SK-N-SH treated with all-trans-retinoic acid at 6 μM for 48 hours (cell line): Measurements from ENCODE around the gene GRIK3.

Experiments
- ATAC-seq: fragments of 200-7000 bp; cut with Tn5 transposase; 3 replicates; pipeline ENCODE4 v1.9.1; 2020; ENCODE audit warnings: mild to moderate bottlenecking, moderate library complexity
- ARNTL ChIP-seq: fragments of 450-650 bp; formaldehyde crosslinking; IDR thresholded peaks from 2 replicates; pipeline ENCODE4 v1.5.0; 2020; ENCODE audit warnings: low read depth, mild to moderate bottlenecking, moderate library complexity, borderline replicate concordance
- BACH2 ChIP-seq: fragments of 250-450 bp; sonication (Bioruptor Pico); IDR thresholded peaks from 2 replicates; pipeline ENCODE4 v1.9.0; 2021; ENCODE audit warnings: mild to moderate bottlenecking, borderline replicate concordance
- CREB5 ChIP-seq: fragments of 250-450 bp; sonication (Bioruptor Pico); IDR thresholded peaks from 2 replicates; pipeline ENCODE4 v1.5.1; 2020; ENCODE audit warnings: low read depth, mild to moderate bottlenecking, moderate library complexity
- CSDC2 ChIP-seq: fragments of 250-450 bp; sonication (Bioruptor Pico); IDR thresholded peaks from 2 replicates; pipeline ENCODE4 v1.5.0; 2020; ENCODE audit warnings: mild to moderate bottlenecking, moderate library complexity
- CSRNP3 ChIP-seq: fragments of 250-450 bp; sonication (Bioruptor Pico); IDR thresholded peaks from 2 replicates; pipeline ENCODE4 v1.5.1; 2021; ENCODE audit warnings: mild to moderate bottlenecking, moderate library complexity
- ESRRG ChIP-seq: fragments of 250-450 bp; sonication (Bioruptor Pico); IDR thresholded peaks from 2 replicates; pipeline ENCODE4 v1.6.1; 2021; ENCODE audit warnings: mild to moderate bottlenecking
- ISL1 ChIP-seq: fragments of 250-450 bp; sonication (Bioruptor Pico); IDR thresholded peaks from 2 replicates; pipeline ENCODE4 v2.1.2; 2022; ENCODE audit warnings: mild to moderate bottlenecking, moderate library complexity
- OSR1 ChIP-seq: fragments of 250-450 bp; sonication (Bioruptor Pico); IDR thresholded peaks from 2 replicates; pipeline ENCODE4 v1.8.0; 2022; ENCODE audit warnings: moderate library complexity, mild to moderate bottlenecking, inconsistent platforms
- PATZ1 ChIP-seq: fragments of 250-450 bp; sonication (Bioruptor Pico); IDR thresholded peaks from 2 replicates; pipeline ENCODE4 v1.8.0; 2020; ENCODE audit warnings: mild to moderate bottlenecking, moderate library complexity, borderline replicate concordance
- POU6F1 ChIP-seq: fragments of 250-450 bp; sonication (Bioruptor Pico); IDR thresholded peaks from 2 replicates; pipeline ENCODE4 v1.8.0; 2021; ENCODE audit warnings: low read depth, mild to moderate bottlenecking, moderate library complexity, borderline replicate concordance
- PPARA ChIP-seq: fragments of 250-450 bp; sonication (Bioruptor Pico); IDR thresholded peaks from 2 replicates; pipeline ENCODE4 v1.5.0; 2020; ENCODE audit warnings: mild to moderate bottlenecking, borderline replicate concordance
- RARB ChIP-seq: fragments of 250-450 bp; sonication (Bioruptor Pico); IDR thresholded peaks from 2 replicates; pipeline ENCODE4 v1.8.0; 2021; ENCODE audit warnings: mild to moderate bottlenecking, moderate library complexity
- SNAI2 ChIP-seq: fragments of 250-450 bp; sonication (Bioruptor Pico); IDR thresholded peaks from 2 replicates; pipeline ENCODE4 v1.5.0; 2020; ENCODE audit warnings: mild to moderate bottlenecking, moderate library complexity
- TCF4 ChIP-seq: fragments of 250-450 bp; sonication (Bioruptor Pico); IDR thresholded peaks from 2 replicates; pipeline ENCODE4 v1.8.0; 2021; ENCODE audit warnings: mild to moderate bottlenecking, moderate library complexity, borderline replicate concordance
- TOX ChIP-seq: fragments of 250-450 bp; sonication (Bioruptor Pico); IDR thresholded peaks from 2 replicates; pipeline ENCODE4 v1.8.0; 2021; ENCODE audit warnings: mild to moderate bottlenecking, moderate library complexity, borderline replicate concordance
- TSHZ2 ChIP-seq: fragments of 250-450 bp; sonication (Bioruptor Pico); IDR thresholded peaks from 2 replicates; pipeline ENCODE4 v1.5.0; 2020; ENCODE audit warnings: mild to moderate bottlenecking, moderate library complexity
- ZC3H10 ChIP-seq: fragments of 250-450 bp; sonication (Bioruptor Pico); IDR thresholded peaks from 2 replicates; pipeline ENCODE4 v1.5.1; 2021; ENCODE audit warnings: mild to moderate bottlenecking, moderate library complexity
- ZFP30 ChIP-seq: fragments of 450-650 bp; formaldehyde crosslinking; IDR thresholded peaks from 2 replicates; pipeline ENCODE4 v1.5.0; 2022; ENCODE audit warnings: mild to moderate bottlenecking, moderate library complexity
- ZNF565 ChIP-seq: fragments of 450-650 bp; formaldehyde crosslinking; conservative IDR thresholded peaks from 2 replicates; pipeline ENCODE4 v1.5.0; 2020; ENCODE audit warnings: low read depth, mild to moderate bottlenecking, moderate library complexity
- ZNF8 ChIP-seq: fragments of 450-650 bp; formaldehyde crosslinking; IDR thresholded peaks from 2 replicates; pipeline ENCODE4 v1.5.0; 2020; ENCODE audit warnings: mild to moderate bottlenecking, moderate library complexity

GRIK3 gene

GRCh38 chr1:36792292-36792691, 242.0 kb downstream of the GRIK3 start:
- TF ChIP-seq OSR1 = no peak
- TF ChIP-seq RARB (CRISPR knock-in tag) = no peak
- TF ChIP-seq CSRNP3 (CRISPR knock-in tag) = no peak
- no peak for TF ChIP-seq ESRRG
- TF ChIP-seq CREB5 = no peak
- no peak for ATAC-seq

- ATAC-seq = no peak
- TF ChIP-seq TCF4 (no peak), ESRRG (no peak), ZNF565 (CRISPR knock-in tag) (no peak), SNAI2 (CRISPR knock-in tag) (no peak), TSHZ2 (CRISPR knock-in tag) (no peak), ZNF8 (CRISPR knock-in tag) (no peak), CREB5 (no peak), PPARA (CRISPR knock-in tag) (no peak), ISL1 (no peak), POU6F1 (CRISPR knock-in tag) (no peak), BACH2 (CRISPR knock-in tag) (no peak)
These were observed 244.1 kb downstream of the GRIK3 start for GRCh38 chr1:36790191-36790590.

- ATAC-seq = no peak
- TF ChIP-seq SNAI2 (CRISPR knock-in tag) (no peak), TCF4 (no peak), CSDC2 (CRISPR knock-in tag) (no peak), CSRNP3 (CRISPR knock-in tag) (no peak), ZC3H10 (CRISPR knock-in tag) (no peak), TOX (CRISPR knock-in tag) (no peak), ZFP30 (CRISPR knock-in tag) (no peak), PATZ1 (CRISPR knock-in tag) (no peak), ARNTL (CRISPR knock-in tag) (no peak), OSR1 (no peak), BACH2 (CRISPR knock-in tag) (no peak)
These were observed 244.8 kb downstream of the GRIK3 start for GRCh38 chr1:36789535-36789934.
